Right kidney (tissue), 1 donor: ENCODE data around the gene SP140L.
"Not testable (repeated sequence)": the region's sequence is repeated elsewhere in the genome, so short reads cannot be mapped to it uniquely, and the experiment has no call there.

ENCODE experiments used
- DNase-seq: peaks from one replicate; pipeline ENCODE4 v3.0.0-alpha.2; 2016

SP140L gene

DNA sequence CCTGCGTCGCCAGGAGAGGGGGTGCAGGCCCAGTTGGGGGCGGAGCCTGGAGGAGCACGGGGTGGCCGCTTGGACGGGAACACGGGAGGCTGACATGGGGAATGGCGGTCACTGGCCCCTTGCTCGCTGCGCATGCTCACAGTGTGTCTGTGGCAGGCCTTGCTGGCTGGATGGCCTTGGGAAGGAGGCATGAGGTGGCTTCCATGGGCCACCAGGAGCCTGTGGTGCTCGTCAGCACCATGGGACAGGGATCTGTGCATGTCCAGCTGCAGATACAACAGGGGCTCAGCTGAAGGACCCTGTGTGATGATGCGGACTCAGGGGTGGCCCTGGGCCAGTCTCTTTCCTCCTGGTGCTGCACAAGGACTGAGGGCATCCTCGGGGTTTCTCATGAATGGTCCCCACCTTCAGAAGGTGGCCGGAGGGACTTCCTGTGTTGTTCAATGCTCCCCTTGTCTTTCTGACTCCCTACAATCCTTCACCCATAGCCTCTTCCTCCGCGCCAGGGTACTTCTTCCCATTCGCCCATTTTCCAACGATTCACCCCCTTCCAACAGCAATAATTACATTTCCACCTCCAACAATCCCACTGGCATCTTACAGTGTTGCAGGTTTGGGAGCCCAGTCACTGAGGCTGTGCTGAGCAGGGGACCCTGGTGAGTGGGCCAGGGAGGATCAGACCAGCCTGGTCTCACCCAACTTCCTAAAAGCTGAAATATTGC, 3.4 kb upstream of the SP140L start:
- DNase-seq = no peak

DNA sequence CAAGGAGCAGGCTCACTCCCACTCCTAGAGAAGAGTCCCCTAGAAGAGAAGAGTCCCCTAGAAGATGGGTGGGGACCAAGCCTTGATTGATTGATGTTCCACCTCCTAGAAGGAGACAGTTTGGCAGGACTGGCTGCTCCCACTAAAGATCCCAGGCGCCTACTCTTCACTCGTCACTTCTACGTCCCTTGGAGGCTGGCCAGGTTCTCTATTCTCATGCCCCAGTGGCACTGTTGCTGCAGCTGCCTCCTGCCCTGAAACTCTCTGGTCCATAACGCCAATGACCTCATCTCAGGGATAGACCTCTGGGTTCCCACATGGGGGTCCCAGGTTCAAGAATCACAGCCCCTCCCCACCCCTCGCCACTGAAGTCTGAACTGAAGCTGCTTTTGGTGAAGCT, 2.5 kb upstream of the SP140L start:
- DNase-seq = no peak

DNA sequence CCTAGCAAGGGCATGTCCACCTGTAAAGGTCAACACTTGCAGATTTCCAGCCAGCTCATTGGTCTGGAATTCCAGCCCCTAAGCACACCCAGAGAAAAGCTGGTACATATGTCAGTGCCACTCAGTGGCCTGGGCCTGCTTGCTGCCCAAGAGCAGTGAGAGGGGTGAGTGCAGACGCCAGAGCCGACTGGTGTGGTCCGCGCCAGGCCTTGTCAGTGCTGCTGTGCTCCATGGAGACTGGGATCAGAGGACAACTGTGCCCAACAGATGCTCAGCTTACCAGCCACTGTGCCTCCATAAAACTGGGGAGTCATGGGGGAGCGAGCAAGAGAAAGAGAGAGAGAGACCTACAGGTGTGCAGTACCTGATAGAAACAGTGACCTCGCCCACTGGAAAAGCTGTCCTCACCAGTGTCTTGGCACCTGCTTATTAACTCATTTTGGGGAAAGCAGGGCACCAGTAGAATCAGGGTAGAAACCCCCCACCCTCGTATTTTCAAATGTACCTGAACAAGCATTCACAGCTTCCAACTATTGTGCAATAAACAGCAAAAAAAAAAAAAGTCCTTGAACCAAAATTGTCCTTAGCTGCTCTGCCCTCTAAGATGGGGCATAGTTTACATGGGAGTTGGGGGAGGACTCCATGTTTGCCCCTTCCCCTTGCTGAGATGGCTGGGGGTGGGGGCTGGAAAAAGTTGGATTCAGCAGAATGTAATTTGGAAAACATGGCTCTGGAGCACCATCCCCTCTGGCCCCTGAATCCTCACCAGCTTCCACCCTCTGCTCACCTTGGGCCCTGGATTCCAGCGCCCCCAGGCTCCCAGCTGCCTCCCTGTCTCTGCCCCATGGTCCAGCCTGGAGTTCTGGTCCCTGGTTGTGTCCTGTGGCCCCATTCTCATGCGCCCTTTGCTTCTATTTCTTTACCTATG, 1.4 kb upstream of the SP140L start:
- DNase-seq = no peak

DNA sequence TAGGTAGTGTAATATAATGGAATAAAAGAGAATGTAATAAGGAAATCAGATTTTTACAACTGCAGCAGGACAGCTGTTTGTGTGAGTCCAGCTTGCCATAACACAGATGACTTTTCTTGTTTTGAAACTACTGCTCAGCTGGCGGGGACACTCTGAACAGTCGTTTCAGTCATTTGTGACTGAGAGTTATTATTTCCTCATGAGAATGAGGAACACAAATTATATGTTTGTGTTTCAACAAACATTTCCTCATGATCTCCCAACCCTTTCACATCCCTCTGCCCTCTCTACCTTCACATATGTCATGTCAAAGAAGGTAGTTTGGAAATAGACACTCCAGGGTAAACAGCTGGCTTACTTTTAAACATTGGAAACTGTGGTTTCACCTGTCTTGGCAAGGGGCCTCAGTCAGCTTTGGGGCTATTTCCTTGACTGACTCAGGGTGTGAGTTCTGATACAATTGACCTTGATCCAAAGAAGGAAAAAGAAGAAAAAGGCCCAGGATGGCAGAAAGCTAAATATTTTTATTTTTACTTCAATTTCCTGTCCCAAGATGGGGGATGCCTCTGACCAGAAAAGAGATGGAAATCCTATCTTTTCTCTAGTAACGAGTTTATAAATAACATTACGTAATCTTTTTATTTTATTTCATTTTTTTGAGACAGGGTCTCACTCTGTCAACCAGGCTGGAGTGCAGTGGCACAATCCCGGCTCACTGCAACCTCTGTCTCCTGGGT, 593 bp downstream of the SP140L start:
- DNase-seq = no peak

DNA sequence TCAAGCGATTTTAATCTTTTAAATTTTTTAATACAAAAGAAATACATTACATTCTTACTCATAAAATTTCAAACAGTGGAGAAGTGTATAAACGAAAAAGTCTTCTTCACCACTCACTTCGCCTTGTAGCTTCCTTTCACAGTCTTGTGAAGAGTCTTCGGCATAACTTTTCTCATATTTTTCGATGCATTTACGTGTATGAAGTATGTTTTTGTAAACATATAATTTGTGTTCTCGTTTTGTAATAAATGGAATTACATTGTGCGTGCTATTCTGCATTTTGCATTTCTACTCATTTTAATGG, 1.1 kb downstream of the SP140L start:
- no peak for DNase-seq

DNA sequence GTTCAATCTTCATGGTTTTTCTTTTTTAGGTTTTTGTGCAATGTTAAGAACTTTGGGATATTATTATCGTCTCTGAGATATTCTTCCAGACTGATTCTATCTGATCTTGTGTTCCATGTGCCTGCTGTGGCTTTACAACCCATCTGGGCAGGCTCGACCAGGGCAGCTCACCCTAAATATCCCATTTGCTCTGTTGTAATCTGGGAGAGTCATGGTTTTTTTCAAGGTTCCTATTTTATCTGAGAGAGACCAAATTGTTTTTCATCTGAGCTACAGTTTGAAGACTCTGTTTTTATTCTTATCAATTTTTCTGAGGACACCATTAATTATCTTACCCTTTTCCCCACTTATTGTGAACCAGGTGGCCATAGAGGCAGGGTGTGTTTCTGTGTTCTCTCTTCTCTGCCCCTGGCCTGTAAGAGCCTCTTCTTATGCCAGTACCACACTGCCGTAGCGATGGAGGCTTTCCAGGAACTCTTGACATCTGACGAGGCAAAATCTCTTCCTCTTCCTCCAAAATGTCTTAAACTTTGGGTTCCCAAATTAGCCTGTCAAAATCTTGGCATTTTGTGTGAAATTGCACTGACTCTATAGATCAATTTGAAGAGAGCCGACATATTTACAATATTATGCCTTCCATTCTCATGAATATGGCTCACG, 3.1 kb downstream of the SP140L start:
- no peak for DNase-seq

DNA sequence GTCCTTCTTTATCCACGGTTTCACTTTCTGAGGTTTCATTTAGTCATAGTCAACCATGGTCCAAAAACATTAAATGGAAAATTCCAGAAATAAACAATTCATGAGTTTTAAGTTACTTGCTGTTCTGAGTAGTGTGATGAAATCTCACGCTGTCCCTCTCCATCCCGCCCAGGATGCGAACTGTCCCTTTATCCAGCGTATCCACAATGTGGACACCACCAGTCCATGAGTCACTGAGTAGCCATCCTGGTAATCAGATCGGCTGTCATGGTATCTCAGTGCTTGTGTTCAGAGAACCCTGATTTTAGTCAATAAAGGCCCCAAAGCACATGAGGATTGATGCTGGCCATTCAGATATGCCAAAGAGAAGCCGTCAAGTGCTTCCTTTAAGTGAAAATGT, 3.7 kb downstream of the SP140L start:
- DNase-seq = no peak

DNA sequence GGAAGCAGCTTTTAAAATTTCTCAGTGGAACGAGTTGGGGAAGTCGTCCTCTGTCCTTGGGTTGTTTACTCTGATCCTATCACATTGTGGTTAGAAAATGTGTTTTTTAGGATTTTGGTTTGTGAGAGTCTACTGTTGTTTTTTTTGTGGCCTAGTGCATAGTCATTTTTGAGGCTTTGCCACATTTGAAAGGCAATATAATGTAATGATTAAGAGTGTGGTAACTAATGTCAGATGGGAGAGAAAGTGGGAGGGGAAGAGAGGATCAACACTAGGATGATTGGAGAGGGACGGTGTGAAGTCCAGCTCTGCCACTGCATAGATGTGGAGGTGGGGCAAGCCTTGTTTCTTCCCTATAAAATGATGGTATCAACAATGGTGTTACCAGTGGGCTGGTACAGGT, 8.5 kb downstream of the SP140L start:
- DNase-seq = no peak

DNA sequence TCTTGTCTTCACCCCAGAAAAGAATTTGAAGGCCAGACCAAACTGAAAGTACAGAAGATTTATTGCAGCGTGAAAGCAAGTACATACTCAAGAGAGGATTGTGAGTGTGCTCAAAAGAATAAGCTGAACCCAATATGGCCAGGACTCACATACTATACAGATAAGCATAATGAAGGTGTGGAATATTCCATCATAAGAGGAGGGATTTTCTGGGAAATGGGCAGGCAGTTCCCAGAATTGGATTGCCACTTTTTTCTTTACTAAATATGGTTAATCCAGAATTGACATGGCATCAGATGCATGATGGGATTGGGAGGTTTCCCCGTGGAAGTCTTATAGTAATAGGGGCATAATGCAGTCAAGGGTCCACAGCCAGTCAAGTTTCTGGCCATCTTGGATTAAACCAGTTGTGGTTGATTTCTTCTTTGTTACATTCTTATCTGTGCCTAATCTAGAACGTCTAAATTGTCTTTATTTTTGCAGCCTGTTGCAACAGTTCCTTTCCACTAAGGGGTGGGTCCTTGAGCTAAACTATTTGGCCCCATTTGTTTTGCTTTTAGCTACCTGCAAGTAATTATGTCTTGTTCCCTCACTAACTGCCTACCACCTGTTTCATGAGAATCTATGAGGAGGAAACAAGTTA, 9.0 kb downstream of the SP140L start:
- no peak for DNase-seq

DNA sequence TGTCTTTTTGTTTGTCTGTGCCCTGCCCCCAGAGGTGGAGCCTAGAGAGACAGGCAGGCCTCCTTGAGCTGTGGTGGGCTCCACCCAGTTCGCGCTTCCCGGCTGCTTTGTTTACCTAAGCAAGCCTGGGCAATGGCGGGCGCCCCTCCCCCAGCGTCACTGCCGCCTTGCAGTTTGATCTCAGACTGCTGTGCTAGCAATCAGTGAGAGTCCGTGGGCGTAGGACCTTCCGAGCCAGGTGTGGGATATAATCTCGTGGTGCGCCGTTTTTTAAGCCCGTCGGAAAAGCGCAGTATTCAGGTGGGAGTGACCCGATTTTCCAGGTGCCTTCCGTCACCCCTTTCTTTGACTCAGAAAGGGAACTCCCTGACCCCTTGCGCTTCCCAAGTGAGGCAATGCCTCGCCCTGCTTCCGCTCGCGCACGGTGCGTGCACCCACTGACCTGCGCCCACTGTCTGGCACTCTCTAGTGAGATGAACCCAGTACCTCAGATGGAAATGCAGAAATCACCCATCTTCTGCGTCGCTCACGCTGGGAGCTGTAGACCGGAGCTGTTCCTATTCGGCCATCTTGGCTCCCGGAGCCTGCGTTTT, 15.0 kb downstream of the SP140L start:
- DNase-seq = not testable (repeated sequence)

DNA sequence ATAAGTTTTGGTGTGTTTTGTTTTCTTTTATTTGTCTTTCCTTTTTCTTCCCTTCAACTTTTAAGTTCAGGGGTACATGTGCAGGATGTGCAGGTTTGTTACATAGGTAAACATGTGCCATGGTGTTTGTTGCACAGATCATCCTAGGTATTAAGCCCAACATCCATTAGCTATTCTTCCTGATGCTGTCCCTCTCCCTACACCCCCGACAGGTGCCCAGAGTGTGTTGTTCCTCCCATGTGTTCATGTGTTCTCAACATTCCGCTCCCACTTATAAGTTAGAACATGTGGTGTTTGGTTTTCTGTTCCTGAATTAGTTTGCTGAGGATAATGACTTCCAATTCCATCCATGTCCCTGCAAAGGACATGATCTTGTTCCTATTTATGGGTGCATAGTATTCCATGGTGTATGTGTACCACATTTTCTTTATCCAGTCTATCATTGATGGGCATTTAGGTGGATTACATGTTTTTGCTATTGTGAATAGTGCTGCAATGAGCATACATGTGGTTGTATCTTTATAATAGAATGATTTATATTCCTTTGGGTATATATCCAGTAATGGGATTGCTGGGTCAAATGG, 16.1 kb downstream of the SP140L start:
- DNase-seq = not testable (repeated sequence)

DNA sequence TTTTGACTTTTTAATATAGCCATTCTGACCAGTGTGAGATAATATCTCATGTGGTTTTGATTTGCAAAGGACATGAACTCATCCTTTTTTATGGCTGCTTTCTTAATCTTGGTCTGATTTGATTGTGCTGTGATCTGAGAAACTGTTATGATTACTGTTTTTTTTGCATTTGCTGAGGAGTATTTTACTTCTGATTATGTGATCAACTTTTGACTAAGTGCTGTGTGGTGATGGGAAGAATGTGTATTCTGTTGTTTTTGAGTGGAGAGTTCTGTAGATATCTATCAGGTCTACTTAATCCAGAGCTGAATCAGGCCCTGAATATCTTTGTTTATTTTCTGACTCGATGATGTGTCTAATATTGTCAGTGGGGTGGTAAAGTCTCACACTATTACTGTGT, 16.8 kb downstream of the SP140L start:
- no peak for DNase-seq

DNA sequence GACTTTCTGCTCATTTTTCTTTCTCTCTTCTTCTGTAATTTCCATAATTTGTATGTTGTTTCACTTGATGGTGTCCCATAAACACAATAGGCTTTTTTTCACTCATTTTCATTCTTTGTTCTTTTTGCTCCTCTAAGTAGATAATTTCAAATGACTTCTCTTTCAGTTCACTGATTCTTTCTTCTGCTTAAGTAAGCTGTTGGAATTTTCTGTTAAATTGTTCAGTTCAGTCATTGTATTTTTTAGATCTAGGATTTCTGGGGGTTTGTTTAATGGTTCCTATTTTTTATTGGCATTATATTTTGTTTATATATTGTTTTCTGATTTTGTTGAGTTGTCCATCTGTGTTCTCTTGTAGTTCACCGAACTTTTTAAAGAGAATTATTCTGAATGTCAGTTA, 19.5 kb downstream of the SP140L start:
- no peak for DNase-seq

DNA sequence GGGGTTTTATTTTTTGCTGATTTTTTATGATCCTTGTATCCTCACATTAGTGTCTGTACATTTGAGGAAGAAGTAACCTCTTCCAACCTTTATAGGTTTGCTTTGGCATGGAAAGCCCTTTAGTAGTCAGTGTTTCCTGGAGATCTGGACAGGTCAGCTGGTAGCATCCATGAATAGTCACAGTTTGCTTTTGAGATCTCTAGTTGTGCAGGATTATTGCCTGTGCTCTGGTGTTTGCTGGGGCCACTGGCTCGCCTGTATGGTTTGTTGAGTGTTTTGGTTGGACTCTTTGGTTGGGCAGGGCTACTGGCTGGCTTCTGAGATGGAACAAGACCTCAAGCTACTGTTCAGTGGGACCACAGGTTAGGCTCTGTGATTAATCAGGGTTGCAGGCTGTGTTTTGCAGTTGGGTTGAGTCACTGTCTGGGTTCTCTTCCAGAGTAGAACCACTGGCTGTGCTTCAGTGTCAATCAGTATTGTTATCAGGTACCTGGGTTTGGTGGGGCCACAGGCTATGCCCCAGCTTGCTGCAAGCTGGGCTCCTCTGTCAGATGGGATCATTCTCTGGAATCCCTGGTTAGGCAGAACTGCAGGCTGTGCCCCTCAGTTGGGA, 20.0 kb downstream of the SP140L start:
- no peak for DNase-seq

DNA sequence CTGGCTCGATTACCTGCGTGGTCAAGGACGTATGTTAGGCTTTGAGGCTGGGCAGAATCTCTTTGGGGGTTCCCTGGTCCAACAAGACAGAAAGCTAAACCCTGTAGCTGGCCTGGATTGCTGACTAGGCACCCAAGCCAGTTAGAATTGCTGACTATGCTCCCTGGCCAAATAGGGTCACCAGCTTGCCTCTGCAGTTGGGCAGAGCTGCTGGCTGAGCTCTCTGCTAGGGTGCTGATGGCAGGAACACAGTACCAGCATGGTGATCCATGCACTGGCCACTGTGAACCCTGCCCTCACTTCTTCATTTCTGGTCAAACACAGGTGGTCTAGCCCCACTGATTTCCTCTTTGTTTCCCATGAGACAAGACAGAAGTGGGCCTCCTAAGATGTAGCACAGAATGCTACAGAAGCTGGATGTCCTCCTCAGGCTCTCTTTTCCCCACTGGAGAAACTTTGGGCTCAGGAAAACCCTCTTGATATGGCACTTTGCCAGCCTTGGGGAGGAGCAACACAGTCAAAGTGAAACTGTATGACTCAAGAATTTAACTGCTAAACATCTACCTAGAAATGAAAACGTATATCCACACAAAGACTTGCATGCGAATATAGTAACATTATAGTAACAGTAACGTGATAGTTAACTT, 20.8 kb downstream of the SP140L start:
- DNase-seq = no peak

DNA sequence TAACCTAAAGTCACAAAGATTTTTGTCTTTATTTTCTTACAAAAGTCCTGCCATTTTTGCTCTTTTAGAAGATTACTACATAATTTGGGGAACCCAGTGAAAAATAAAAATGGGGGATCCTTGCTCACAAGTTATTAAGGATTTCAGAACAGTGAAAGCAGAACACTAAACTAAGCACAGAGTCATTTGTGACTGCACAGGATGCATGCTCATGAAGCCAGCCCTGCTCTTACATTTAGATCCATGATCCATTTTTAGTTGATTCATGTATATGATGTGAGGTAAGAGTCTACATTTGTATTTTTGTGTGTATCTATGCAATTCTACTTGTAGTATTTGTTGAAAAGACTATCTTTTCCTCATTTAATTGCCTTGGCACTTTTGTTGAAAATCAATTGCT, 21.8 kb downstream of the SP140L start:
- DNase-seq = no peak

DNA sequence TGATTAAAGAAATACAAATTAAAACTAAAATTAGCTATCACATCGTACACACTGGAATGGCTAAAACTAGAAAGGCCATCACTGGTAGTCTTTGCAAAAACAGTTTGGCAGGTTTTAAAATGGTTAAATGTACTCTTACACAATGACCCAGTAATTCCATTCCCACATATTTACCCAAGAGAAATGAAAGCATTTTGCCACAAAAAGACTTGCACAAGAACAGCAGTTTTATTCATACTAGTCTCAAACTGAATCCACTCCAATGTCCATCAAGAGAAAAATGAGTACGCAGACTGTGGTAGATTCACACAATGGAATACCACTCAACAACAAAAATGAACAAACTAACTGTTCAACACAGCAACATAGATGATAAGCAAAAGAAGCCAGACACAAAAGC, 29.1 kb downstream of the SP140L start:
- no peak for DNase-seq

DNA sequence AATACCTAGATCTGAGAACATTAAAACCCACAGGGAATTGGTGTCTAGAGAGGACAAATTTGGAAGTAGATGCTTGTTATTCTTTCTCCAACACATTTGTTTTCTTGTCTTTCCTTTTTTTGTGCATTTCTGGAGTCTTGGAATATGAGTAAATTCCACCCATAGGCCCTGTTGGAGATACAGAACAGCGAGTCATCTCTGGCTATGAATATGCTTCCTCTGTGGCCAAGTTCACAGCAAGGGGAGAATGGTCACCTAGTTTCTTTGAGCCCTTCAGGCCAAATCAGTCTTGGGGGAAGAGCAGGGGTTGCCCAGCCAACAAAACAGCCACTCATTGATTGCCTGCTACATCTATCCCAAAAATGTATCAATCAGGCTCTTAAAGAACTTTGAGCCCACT, 31.3 kb downstream of the SP140L start:
- DNase-seq = no peak

DNA sequence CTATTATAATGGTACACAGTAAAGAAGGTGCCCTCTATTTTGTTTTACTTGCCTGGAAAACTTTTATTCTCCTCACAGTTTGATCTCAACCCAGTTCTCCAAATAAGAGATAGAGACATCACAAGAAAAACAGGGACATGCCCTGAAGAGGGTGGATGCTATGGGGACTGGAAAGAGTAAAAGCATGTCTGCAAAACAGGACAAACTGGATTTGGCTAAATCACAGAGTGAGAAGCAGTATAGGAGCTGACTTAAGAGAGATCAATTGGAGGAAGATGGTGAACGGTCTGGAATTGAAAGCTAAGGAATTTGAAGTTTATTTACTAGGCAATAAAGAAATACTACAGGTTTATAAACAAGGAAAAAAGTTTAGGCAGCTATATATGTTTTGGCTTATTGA, 33.0 kb downstream of the SP140L start:
- no peak for DNase-seq

DNA sequence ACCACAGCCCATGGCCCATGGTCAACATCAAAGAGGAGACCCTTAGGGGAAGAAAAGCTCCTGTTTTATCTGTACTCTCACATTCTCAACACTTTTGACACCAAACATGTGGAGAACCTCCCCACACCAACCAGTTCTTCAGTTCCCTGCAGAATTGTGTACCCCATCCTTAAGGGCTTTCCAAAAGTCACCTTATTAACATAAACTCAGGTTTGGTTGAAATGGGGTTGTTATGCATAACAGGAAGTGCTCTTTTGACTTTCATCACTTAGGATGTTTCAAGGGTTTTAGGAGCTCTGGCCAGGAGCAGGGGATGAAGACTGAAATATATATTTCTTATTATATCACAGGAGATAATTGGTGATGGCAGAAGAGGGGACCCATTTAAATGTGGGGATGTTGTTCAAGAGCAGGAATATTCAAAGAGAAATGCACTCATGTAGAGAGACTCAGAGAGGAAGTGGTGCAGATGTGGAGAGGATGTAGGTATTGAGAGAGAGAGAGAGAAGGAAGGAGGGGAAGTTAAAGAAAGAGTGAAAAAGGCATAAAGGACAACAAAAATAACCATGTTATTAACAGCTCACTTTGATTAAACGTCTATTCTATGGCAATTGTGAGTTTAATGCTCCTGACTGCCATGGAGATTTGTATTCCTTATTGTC, 35.2 kb downstream of the SP140L start:
- no peak for DNase-seq
